NCI-H2081 treated with DMSO at 0.1 percent for 48 hours (cell line): ENCODE results near the gene ATP9B.
"Not testable (repeated sequence)": the region's sequence is repeated elsewhere in the genome, so short reads cannot be mapped to it uniquely, and the experiment has no call there.

ENCODE experiments used
- DNase-seq: peaks from one replicate; lab custom pipeline; 2025; lab: John Stamatoyannopoulos, UW

Gene ATP9B

DNA sequence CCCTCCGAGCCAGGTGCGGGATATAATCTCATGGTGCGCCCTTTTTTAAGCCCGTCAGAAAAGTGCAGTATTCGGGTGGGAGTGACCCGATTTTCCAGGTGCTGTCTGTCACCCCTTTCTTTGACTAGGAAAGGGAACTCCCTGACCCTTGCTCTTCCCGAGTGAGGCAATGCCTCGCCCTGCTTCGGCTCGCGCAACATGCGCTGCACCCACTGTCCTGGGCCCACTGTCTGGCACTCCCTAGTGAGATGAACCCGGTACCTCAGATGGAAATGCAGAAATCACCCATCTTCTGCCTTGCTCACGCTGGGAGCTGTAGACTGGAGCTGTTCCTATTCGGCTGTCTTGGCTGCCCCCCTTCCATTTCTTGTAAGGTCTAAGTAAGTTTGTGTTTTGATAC lies 221.2 kb downstream of the ATP9B start:
- not testable (repeated sequence) for DNase-seq

DNA sequence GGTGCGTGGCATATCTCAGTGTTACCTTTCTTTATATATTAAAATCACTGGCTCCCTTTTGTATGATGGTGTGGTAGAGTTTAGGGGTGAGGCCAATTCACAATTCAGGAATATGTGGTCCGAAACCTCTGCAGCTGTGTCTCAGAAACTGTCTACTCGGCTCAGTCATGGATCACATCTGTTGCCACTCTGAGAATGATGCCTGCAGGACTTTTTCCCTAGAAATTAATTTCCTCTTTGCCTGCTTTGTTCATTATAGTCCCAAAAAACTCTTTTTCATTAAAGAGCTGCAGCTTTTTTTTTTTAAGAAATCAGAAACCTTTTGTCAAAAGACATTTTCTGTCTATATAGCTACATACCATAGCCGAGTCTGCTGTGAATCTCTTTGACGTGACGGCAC lies 221.7 kb downstream of the ATP9B start:
- no peak for DNase-seq

GRCh38 chr18:79294235-79294634 lies 225.0 kb downstream of the ATP9B start:
- DNase-seq: no peak

DNA sequence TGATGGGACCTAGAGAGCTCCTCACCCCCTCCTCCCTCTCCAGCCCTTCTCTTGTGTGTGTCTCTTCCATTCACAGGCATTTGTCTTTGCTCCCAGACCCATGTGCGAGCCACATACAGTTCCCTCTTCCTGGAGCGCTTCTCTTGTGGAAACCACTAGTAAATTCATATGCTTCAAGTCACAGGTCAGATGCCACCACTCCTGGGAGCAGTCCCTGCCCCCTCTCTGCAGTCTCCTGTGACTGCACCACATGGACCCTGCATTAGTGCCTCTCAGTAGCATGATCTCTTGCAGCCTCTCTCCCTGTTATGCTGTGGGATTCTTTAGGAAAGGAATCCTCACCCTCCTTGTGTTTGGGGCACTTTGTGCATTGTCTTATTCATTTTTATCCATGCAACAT lies 230.1 kb downstream of the ATP9B start:
- DNase-seq: no peak

GRCh38 chr18:79299711-79300110 lies 230.5 kb downstream of the ATP9B start:
- DNase-seq: no peak

- DNase-seq: no peak
Measured at GRCh38 chr18:79300413-79300812, 231.2 kb downstream of the ATP9B start.

DNA sequence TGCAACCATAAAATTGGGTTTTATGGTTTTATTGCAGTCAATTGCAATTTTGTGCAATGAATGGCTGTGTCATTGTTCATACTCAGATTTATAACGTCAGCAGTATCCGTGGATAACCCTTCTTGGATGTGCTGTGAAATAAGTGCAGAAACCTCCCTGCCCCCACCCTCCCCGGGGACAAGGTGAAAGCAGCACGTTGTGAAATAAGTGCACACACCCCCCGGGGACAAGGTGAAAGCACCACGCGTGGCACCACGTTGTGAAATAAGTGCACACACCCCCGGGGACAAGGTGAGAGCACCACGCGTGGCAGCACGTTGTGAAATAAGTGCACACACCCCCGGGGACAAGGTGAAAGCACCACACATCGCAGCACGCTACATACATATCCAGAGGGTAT lies 232.9 kb downstream of the ATP9B start:
- DNase-seq: no peak

GRCh38 chr18:79305911-79306310 lies 236.7 kb downstream of the ATP9B start:
- no peak for DNase-seq

DNA sequence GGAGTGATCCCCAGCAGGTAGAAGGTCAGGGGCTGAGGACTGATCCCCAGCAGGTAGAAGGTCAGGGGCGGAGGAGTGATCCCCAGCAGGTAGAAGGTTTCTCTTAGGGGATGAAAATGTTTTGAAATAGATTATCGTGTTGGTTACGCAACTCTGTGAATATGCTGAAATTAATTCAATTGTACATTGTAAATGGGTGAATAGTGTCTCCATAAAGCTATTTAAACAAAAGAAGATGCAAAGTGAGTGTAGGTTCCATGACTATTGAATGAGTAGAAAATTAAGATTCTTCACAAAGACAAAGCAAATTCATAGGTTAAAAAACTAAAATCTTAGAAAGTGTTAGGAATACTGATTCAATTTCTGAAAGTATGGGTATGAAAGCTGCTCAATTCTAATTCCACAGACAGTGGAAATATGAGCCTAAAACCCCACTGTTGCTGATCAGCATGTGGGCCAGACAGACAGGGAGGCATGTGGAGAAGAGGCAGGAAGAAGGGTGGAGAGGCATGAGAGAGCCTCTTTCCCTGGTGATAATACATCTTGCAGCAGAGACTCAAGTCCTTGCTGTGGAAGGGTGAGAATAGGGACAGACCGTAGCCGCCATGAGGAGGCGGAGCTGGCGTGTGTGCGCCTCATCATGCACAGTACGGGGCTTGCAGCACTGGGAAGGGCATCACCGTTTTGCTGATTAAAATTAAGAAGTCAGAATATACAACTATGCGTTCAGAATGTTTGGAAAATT lies 240.6 kb downstream of the ATP9B start:
- DNase-seq: no peak

- no peak for DNase-seq
Measured at GRCh38 chr18:79314838-79315388, 245.7 kb downstream of the ATP9B start.

DNA sequence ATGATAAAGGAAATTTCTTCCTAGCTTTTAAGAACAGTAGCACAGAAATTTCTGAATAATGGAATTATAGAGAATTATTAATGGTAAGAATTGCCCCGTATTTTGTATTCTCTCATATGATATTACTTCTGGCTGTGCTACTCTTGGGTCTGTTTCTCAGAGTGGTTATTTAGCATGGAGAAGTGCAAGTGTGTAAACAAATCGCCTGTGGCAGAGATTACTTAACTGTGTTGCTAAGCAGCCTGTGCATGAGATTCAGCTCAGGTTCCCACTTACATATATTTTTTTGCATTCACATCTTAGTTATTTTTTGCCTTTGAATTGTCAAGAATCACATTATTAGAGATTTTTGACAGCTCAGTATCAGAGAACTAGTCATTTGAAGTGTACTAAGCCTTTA lies 246.4 kb downstream of the ATP9B start:
- no peak for DNase-seq

DNA sequence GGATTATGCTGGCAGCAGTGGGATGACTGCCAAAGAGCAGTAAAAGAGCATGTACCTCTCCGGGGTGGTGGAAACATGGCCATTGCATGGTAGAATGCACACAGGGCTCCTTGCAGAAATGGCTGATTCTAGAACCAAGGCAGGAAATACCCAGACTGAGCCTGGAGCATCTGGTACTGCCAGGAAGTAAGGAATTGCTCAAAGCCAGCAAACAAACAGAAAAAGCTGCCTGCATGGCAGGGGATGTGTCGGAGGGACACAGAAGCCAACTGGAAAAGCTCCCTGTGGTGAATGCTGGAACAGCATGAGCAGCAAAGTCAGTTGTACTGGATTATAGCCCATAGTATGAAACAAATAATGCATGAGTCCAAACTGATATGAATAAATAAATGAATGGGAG lies 248.5 kb downstream of the ATP9B start:
- DNase-seq: no peak

DNA sequence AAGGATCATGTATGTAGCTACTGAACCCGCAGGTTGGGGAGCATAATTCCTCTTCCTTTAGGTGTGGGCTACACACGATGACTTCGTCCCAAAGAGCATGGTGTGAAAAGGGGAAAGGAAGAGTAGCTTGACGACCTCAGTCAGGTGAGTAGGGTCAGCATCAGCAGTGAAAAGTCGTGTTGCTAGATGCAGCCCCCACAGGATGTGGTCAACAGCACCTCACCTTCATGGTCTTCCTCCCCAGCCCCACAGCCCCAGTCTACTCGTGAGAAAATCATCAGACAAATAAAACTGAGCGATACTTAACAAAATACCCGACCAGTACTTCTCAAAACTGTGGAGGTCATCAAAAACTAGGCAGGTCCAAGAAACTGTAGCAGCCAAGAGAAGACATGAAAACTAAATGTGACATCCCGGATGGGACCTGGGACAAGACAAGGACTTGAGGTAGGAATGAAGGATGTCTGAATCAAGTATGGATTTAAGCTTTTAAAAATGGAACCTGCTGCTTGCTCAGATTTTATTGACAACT lies 249.0 kb downstream of the ATP9B start:
- DNase-seq: no peak

DNA sequence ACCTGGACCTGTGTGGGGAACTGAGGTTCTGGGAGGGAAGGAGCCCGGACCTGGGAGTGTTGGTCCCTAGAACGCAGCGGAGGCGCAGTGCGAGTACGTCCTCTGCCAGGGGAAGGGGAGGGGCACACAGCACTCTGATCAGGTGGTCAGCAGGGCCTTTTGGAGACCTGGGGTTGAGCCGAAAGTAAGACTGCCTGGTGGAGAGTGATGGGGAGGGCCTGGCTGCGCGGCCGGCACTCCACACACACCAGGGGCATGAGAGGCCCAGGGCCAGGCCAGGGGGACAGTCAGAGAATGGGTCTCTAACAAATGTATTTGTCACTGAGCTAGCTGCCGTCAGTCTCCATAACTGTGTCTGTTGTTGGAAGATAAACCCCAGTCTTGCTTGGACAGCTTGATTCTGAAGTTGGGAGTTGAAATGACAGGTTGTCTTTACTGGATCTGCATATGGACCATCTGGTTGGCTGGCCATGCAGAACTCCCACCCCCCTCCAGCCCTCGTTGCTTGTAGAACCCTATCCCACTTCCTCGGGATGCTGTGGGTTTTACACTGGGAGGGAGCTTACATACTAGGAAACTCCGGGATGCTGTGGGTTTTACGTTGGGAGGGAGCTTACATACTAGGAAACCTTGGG lies 251.1 kb downstream of the ATP9B start:
- no peak for DNase-seq

- DNase-seq: no peak
Measured at GRCh38 chr18:79321625-79322405, 252.6 kb downstream of the ATP9B start.

GRCh38 chr18:79322441-79322840 lies 253.2 kb downstream of the ATP9B start:
- no peak for DNase-seq

DNA sequence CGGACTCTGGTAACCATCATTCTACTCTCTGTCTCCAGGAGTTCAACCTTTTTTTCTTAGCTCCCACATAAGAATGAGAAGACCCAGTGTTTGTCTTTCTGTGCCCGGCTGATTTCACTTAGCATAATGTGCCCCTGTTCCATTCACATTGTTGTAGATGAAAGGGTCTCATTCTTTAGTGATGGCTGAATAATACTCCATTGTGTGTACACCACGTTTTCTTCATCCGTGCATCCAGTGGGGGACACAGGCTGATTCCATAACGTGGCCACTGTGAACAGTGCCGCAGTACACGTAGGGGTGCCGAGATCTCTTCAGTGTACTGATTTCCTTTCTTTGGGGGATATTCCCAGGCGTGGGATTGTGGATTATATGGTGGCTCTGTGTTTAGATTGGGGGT lies 254.3 kb downstream of the ATP9B start:
- DNase-seq: no peak

GRCh38 chr18:79326413-79327198 lies 257.4 kb downstream of the ATP9B start:
- DNase-seq: no peak

GRCh38 chr18:79327199-79327721 lies 258.1 kb downstream of the ATP9B start:
- DNase-seq: no peak

DNA sequence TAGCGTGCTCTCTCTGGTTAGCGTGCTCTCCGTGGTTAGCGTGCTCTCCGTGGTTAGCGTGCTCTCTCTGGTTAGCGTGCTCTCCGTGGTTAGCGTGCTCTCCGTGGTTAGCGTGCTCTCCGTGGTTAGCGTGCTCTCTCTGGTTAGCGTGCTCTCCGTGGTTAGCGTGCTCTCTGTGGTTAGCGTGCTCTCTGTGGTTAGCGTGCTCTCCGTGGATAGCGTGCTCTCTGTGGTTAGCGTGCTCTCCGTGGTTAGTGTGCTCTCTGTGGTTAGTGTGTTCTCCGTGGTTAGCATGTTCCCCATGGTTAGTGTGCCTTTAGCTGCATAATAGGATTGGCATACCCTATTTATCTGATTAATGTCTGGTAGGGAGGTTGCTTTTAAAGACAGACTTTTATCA lies 258.7 kb downstream of the ATP9B start:
- not testable (repeated sequence) for DNase-seq

DNA sequence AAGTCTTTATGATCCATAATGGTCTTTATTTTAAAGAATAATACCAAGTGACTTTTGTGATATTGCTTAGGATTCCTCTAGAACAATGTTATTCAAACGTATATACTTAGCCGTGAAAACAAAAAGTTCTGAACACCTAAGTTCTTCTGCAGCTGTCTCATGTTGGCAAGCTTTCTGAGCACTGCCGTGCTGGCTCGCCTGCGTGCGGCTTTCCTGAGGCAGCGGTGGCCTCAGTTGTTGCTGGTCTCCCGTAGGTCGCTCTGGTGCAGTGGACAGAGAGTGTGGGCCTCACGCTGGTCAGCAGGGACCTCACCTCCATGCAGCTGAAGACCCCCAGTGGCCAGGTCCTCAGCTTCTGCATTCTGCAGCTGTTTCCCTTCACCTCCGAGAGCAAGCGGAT lies 259.7 kb downstream of the ATP9B start:
- DNase-seq: no peak
